Esophagus squamous epithelium (tissue), 4 donors: ENCODE measurements around the gene ARHGAP32.

Experiments
- POLR2A ChIP-seq, 4 donors: fragments of 450-650 bp; IDR thresholded peaks; one replicate each; pipeline ENCODE4 v1.6.1; 2017; ENCODE audit warnings: antibody characterized with exemption in 4 of 4, mild to moderate bottlenecking in 4 of 4, moderate library complexity in 3 of 4
- TF ChIP-seq, protein P1 (sequence below), 6 experiments: fragments of 450-650 bp in 4 of 6; fragments of 200-600 bp in 2 of 6; sonication (generic) in 2 of 6; IDR thresholded peaks; one replicate each; pipeline ENCODE4 v1.5.1; 2016 to 2019; ENCODE audit warnings: antibody characterized with exemption in 6 of 6, mild to moderate bottlenecking in 4 of 6, moderate library complexity in 4 of 6

DNA sequence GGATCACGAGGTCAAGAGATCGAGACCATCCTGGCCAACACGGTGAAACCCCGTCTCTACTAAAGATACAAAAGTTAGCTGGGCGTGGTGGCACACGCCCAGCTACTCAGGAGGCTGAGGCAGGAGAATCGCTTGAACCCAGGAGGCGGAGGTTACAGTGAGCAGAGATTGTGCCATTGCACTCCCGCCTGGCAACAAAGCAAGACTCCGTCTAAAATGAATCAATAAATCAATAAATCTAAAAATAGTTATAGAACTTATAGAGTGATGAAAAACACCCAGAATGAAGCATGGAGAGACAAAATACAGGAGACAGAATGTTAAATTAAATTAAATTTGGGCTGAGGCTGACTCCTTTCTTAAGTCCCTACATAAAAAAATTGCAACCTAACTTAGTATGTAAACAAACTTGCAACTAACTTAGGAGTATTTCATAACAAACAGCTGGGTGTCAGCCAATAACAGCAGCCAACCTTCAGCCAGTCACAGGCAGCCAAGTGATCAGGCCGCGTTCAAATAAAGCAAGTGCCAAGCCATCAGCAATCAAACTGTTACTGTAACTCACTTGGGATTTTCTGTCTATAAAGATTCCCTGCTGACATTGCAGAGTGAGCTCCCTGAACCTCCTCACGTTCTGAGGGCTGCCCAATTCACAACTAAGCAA lies 242.2 kb downstream of the ARHGAP32 start:
- TF ChIP-seq POLR2A (IDR thresholded peaks at IDR 0.05), result no peak
- TF ChIP-seq, protein P1, sequence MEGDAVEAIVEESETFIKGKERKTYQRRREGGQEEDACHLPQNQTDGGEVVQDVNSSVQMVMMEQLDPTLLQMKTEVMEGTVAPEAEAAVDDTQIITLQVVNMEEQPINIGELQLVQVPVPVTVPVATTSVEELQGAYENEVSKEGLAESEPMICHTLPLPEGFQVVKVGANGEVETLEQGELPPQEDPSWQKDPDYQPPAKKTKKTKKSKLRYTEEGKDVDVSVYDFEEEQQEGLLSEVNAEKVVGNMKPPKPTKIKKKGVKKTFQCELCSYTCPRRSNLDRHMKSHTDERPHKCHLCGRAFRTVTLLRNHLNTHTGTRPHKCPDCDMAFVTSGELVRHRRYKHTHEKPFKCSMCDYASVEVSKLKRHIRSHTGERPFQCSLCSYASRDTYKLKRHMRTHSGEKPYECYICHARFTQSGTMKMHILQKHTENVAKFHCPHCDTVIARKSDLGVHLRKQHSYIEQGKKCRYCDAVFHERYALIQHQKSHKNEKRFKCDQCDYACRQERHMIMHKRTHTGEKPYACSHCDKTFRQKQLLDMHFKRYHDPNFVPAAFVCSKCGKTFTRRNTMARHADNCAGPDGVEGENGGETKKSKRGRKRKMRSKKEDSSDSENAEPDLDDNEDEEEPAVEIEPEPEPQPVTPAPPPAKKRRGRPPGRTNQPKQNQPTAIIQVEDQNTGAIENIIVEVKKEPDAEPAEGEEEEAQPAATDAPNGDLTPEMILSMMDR (IDR thresholded peaks at IDR 0.05), result no peak
